ENCODE results near the gene BAX. TPM values are rescaled to one million over a fixed set of nuclear protein-coding genes. Genes with fewer than 3 reads are reported as not detected.

Gene BAX
- total and polyA plus RNA-seq, 9 of the 15 experiments (the other 6 are each of a cell fraction or from before 2014, with no cell fraction given) = 3.2 to 95.4 (median 44.5) TPM

- no peak for TF ChIP-seq UBTF (IDR thresholded peaks at IDR 0.05; ENCODE audit: borderline replicate concordance in 1 of 2, low read depth in 2 of 2, low read length in 2 of 2)
- TF ChIP-seq EZH2 (IDR thresholded peaks at IDR 0.05; ENCODE audit: borderline replicate concordance, low read depth, low read length) = no peak
- TF ChIP-seq MLLT1 (IDR thresholded peaks at IDR 0.05) = 0 out of 4 replicates have a peak, but pooled peaks of 1 of the 2 experiments have one; percentile 19
- no peak for TF ChIP-seq ZNF140 (CRISPR knock-in tag; IDR thresholded peaks at IDR 0.05)
- no peak for TF ChIP-seq FIP1L1 (IDR thresholded peaks at IDR 0.05; ENCODE audit: low read depth, low read length, poor library complexity, severe bottlenecking)
- no peak for TF ChIP-seq ZNF408 (CRISPR knock-in tag; IDR thresholded peaks at IDR 0.05; ENCODE audit: low read depth)
- no peak for TF ChIP-seq SAP30 (IDR thresholded peaks at IDR 0.05; ENCODE audit: borderline replicate concordance, insufficient read depth, low read depth, low read length, poor library complexity, severe bottlenecking)
- TF ChIP-seq TEAD2 (tag; IDR thresholded peaks at IDR 0.05) = no peak
- TF ChIP-seq ILK (tag; IDR thresholded peaks at IDR 0.05; ENCODE audit: borderline replicate concordance, low read depth) = no peak
- no peak for TF ChIP-seq ETV5 (CRISPR knock-in tag; IDR thresholded peaks at IDR 0.05; ENCODE audit: low read depth)
- TF ChIP-seq STAG1 (CRISPR knock-in tag; IDR thresholded peaks at IDR 0.05; ENCODE audit: borderline replicate concordance) = no peak
- TF ChIP-seq EGR1 (conservative IDR thresholded peaks at IDR 0.05) = peak; percentile 43
- no peak for TF ChIP-seq ZNF785 (CRISPR knock-in tag; IDR thresholded peaks at IDR 0.05)
- TF ChIP-seq ELF1 (tag; IDR thresholded peaks at IDR 0.05) = no peak
- no peak for TF ChIP-seq DNMT1 (IDR thresholded peaks at IDR 0.05)
- no peak for TF ChIP-seq PHF21A (IDR thresholded peaks at IDR 0.05; ENCODE audit: borderline replicate concordance, low read depth)
- TF ChIP-seq TARDBP (IDR thresholded peaks at IDR 0.05) = no peak
- no peak for TF ChIP-seq NONO (IDR thresholded peaks at IDR 0.05; ENCODE audit: low read depth in 2 of 2, low read length in 1 of 2)
- no peak for TF ChIP-seq ZSCAN32 (CRISPR knock-in tag; IDR thresholded peaks at IDR 0.05)
- no peak for TF ChIP-seq POU5F1 (IDR thresholded peaks at IDR 0.05; ENCODE audit: borderline replicate concordance, low read depth, low read length, partially characterized antibody)
- no peak for TF ChIP-seq ZKSCAN3 (CRISPR knock-in tag; IDR thresholded peaks at IDR 0.05)
- TF ChIP-seq TFAM (CRISPR knock-in tag; conservative IDR thresholded peaks at IDR 0.05) = no peak
Observed at GRCh38 chr19:48961051-48961649, 6.5 kb downstream of the BAX start (continued).
